NCI-H1436 treated with DMSO at 0.1 percent for 48 hours (cell line): Measurements from ENCODE around the gene SEMA3A.

Source experiments
- DNase-seq: peaks from one replicate; lab custom pipeline; 2025; lab: John Stamatoyannopoulos, UW

The SEMA3A gene

DNA sequence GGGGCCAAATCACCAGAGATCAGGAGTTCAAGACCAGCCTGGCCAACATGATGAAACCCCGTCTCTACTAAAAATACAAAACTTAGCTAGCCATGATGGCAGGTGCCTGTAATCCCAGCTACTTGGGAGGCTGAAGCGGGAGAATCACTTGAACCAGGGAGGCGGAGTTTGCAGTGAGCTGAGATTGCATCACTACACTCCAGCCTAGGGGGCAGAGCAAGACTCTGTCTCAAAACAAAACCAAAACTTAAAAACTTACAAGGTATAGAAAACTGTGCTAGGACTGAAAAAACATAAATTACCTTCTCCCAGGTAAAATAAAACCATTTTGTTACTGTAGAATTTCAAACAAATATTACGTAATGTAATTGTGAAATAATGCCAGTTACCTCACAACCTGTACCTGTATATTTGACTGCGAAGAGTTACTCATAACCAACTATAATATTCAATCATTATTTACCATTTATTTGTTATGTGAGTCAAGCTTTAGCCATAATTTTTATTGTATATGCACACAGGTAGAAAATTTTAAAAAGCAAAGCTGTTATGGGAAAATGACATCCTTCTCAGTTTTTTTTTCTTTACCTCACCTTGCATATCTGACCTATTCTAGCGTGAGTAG is 180.9 kb downstream of the SEMA3A start:
- DNase-seq, result no peak

DNA sequence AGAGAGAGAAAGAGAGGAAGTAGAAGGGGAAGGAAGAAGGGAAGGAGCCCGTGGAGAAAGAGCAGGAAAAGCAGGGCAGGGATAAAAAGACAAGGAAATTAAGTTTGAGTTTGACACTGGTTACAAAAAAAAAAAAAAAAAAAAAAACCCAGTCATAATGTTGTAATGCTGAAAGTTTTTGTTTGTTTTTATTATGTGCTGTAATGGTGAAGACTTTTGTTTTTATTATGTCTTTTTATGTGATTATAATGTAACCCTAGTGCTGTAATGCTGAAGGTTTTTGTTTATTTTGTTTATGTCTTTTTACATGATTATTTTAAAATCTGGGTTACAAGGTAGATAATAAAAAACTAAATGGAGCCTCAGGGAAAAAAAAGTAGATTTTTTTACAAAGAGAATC is 184.8 kb downstream of the SEMA3A start:
- DNase-seq, result no peak

DNA sequence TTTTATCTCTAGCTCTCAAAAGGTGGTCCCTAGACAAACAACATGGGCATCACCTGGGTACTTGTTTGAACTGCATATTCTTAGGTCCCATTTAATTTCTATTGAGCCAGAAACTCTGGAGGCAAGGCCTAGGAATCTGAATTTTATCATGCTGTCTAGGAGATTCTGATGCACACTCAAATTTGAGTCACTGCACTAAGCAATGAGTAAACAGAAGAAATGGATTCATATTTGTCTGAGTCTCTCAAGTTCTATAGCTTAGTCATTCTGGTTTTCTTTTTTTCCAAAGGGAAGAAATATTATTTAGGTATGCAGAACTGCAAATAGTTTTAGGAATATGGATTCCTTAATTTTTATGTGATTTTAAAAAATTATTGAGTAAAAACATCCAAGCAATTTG is 185.5 kb downstream of the SEMA3A start:
- no peak for DNase-seq

DNA sequence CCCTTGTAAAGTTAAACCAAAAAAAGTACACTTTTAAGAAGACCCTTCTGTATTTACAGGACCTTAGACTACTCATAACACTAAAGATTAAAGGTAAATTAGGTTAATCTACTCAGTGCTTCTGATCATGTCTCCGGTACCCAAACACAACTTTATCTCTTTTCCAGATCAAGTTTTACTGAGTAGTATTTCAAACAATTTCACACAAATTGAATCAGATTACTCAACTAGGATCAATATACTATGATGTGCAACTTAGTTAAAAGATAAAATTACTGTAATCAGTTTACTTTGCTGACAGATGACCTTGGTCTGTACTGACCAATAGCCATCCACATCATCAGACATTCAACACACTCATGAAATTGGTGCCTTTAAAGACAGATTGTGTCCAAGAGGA is 191.4 kb downstream of the SEMA3A start:
- DNase-seq, result no peak

DNA sequence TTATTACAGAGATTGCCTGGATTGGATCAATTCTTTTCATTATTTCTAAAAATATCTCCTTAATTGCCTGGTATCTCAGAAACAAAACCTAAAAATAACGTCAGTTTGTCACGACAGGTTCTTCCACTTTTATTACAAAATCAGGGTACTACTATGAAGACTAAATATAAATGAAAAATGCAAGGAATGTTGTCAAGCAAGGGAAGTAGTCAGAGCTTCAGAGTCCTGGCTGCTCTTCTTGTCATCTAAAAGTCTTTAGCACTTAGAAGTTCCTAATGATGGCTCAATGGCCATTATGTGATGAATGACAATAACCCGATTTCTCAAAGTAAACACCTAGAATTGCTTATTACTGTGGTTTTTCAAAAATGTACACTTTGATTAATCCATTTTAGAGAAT is 192.2 kb downstream of the SEMA3A start:
- no peak for DNase-seq

DNA sequence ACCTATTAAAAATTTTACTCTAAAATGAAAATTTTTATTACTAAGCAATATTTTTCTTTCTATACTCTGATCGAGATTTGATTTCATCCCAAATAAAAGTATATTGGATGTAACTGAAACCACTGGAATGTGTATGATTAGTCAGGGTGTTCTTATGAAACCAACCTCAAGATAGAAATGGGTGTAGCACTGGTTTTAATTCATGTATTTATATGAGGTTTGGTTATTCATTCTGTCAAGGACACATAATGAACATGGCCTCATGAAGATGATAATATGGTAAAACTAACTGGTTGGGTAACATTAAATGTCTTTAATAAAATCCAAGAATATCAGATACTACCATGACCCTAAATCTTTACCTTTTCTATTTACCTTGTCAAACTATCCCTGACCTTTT is 197.7 kb downstream of the SEMA3A start:
- DNase-seq, result no peak

DNA sequence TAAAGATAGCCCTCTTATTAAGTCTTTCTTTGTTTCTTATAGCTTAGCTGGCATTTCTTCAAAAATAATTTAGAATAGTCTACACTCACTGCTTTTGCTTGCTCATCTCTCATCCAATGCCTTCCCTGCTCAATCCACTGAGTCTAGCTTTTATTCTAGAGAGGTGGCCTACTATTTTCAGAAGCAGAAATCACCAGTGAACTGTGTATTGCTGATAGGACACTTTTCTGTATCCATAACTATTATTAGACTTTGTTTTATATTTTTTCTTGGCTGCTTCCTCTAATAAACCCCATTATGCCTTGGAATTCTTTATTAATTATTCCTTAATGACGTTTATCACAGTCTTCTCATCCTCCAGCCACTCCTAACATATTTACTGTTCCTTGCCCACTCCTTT is 206.8 kb downstream of the SEMA3A start:
- no peak for DNase-seq

DNA sequence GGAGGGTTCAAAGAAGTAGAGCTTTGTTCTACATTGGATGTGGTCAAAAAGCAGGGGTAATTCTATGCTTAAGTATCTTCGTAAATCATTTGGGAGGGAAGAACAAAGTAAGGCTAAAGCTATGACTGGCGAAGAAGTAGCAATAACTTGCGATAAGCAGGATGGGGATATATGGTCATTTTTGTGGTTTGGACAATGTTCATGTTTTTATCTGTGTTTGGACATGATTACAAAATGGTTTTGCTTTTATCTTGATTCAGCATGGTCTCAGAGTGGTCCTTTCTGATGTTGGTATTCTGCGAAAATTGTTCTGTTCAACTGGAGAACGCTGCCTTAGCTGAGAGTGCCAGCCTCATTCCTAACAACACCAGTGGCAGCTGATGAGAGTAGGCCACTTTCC is 208.8 kb downstream of the SEMA3A start:
- no peak for DNase-seq

DNA sequence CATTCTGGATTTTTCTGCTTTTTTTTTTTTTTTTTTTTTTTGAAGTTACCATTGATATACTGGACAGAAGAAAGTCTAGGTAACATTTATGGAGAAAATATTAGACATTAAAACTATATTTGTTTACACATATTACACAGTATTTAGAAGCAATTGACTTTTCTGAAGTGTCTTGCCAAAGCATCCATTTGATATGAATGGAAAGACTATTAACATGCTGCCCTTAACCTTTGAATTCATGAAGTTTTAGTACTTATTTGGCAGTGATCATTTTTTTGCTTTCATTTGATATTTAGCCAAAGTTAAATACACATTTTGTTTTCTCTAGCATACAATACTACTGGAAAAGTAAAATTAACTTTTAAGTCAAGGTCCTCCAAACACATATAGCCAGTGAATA is 210.0 kb downstream of the SEMA3A start:
- DNase-seq, result no peak

DNA sequence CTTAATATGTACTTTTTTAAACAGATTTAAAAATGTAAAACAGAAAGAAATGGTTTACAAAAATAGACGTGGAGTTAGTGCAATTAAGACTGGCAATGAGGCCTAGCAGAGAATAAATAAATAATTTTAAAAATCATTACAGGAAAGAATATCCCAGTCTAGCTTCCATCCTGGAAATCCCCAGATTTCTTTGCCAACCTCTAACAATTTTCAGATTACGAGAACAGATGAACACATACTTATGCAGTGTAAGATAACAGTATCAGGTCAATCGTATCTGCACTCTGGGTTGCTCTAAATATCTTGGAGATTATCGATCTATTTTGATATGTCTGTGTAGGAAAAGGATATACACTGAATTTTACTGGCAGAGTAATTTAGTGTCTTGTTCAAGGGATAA is 210.5 kb downstream of the SEMA3A start:
- no peak for DNase-seq

DNA sequence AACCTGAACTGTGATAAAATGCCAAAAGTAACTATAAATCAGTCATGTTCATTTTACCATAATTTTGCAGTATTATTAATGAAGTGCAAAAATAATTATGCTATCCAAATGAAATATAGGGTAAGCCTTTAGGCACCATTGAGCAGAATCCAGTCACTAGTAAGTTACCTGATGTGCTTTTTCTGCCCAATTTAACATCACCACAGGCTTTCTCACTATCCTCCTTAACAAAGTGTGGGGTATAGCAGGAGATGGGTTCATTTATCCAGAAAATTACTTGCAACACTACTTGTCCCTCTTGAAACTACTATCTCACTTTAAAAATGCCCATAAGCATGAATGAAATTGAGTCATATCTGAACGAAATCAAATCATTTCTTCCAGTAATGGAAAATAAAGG is 211.0 kb downstream of the SEMA3A start:
- no peak for DNase-seq

DNA sequence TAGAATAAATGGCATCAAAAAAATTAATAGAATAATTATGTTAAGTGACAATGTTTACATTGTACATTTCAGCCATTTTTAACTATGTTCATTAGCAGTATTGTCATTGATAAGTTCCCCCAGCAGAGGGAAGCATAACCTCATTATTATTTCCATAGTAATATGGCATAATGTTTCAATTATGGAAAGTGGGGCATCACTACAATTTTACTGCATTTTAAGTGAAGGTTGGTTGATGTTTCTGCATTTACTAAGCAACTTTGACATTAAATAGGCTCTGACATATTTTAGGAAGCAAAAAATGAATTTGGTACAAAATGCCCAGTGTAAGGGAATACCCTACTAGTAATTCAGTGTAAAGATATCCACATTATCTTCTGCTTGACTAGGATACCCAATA is 218.3 kb downstream of the SEMA3A start:
- no peak for DNase-seq

DNA sequence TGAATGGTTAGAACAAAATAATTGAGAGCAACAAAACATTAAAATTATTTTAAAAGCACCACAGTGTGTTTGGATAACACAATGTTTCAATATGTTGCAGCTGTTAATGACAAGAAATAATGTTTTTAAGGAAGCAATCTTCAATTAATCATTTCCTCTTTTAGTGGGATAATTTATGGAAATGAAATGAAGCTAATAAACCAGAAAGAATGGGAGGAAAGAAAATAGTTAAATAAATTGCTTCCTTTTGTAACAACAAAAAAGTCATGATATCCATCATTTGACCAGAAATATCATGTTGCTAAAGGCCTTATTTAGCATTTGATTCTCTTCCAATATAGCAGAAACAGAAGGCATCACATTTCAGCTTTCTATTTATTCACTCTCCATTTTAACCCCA is 224.5 kb downstream of the SEMA3A start:
- DNase-seq, result no peak

DNA sequence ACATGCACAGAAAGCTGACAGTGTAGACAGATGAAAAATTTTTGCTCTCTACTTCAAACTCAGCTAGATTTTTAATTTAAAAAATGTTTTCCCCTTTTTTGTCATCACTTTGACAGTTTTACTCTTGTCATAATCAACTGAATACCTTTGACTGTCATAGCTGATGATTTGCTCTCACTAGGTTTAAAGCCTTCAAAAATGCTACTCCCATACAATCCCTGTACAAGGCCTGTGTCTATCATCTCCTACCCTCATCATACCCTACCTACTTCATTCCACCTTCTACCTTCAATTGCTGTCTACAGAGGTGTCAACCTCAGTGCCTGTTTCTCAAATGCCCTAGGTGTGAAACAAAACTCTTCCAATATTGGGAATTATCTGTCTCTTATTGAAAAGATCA is 230.3 kb downstream of the SEMA3A start:
- DNase-seq, result no peak

DNA sequence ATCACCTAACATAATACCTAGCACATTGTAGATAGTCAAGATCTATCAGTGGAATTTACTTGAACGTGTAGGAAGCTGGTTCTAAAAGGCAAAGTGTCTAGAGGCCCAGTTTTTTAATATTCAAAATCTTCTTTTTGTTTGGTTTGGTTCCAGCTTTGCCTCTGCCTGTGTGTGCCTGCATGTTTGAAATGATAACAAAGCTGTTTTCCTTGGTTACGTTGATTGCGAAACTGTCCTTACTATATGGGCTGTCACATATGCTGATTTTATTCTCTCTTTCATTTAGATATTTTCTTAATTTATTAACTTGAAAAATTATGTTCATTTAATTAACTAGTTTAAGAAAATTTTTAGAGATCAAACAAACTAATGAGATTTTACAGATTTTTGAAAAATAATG is 237.3 kb downstream of the SEMA3A start:
- no peak for DNase-seq

DNA sequence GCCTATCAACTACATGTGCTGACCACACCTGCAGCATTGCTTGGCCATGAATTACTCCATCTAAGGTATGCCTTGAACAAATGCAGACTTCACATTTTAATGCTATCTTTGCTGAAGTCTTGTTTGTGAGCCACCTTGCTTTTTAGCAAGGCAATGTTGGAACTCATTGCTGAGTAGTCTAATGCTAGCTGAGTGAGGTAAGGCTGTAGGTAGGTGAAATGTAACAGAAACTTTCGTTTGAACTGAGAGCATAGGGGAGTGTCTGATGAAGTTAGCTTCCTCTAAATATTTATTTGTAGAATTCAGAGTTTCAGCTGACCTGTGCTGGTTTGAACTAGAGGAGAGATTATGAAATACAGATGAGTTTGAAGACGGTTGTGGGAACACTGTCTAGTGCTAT is 238.5 kb downstream of the SEMA3A start:
- DNase-seq, result no peak

DNA sequence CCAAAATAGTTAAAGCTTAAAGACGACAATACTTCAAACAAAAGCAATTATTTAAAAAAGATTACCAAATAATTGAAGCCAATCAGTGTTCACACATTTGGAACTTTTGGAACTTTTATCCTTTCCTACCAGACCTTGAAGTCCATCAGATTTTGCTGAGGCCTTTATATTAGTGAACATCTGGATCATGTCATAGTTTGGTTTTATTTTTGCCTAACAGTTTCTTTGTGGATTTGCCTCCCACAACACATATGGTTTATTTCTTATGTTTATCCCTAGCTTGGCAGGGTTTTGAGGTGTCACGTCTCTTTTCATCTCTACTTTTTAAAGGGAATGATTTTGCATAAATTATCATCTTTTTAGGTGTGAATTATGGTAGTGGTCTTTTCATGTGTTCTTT is 242.4 kb downstream of the SEMA3A start:
- DNase-seq, result no peak

DNA sequence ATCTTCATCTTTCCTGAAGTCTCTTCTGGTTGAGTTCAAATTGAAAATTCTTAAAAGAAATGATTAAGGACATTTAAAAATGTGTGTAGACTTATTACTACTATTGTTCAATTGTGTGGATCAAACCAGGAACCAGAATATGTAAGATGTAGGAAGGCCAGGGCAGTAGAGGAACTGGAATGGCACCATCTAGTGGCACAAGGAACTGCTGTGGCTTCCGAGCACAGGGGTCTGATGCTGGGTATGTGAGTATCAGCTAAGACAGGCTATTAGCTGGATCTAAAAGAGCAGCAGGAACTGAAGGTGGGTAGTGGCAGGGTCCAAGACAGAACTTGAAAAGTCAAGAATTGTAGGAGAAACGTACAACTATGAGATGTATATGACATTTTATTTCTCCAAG is 247.3 kb downstream of the SEMA3A start:
- no peak for DNase-seq

DNA sequence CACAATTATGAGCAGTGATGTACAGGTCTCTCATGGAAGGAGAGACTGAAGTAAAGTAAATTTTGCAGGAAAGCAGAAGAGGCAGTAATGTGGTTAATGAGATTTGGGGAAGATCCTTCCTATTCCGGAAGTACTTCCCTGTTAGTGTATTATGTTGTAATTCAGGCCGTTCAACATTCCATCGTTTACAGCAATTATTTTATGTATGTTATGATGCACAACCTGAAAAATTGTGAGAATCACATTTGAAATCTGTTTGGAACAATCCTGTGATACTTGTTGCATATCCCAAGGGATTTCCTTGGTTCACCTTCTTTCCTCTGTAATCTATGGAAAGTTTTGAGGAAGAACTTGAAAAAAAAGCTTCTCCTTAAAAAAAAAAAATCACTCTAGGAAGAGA is 247.8 kb downstream of the SEMA3A start:
- DNase-seq, result no peak

DNA sequence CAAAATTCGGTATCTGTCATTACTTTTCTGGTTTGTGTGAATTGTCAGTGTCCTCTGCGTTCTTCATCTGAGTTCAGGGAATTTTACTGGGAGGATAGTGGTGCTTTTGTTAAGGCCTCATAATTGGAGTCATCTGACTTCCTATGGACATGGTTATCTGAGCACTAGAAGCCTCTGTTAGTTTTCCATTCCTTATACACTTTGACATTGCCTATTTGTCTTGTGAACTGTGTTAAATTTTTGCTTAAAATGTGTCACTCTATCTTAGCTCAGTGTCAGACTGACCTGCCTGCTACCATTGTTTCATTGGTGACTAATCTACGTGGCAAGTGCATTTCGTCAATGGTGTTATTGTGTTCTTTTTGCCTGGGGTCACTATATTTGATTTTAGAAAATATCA is 253.3 kb downstream of the SEMA3A start:
- DNase-seq, result no peak

DNA sequence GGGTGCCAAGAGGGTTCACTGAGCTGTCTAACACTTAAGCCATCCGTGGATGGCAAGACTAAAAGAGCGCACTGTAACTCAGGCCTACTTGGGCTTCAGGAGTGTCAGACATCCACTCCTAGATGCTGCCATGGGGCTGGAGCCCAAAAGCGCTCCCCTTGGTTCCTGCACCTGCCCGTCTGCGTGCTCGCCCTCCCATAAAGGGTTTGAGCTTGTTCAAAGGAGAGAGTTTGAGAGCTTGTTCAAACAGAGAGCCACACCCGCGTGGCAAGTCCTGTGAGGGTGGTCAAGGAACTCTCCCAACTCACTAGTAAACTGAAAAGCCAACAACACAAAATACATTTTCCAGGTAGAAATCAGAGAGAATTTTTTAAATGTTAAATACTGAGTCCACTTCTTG is 256.7 kb downstream of the SEMA3A start:
- DNase-seq, result no peak

DNA sequence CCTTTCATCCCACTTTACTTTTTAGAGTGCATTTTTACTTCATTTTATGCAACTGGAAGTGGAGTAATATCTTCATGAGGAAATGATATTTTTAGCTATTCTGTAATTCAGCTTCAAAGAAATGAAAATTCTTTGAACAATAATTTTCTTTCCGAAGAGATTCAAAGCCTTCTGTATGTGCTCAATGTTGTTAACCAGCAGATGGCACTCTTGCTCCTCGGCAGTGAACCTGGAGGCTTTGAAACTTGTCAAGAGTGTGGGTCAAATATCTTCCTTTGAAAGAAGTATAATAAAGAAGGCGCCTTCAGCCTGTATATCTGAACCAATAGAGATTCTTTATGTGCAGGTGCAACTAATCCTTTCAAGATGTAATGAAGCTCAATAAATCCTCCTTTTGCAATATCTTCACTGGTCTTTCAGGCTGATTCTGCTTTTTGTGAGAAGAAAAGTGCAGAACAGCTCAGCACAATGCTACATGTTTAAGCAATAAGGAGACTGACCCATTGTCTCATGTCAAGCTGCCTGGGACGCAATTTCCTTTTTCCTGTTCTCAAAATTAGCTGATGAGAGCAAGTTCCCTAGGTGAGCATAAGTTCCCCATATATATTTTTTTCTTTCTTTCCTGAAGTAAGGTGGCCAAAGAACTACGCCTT is 258.4 kb downstream of the SEMA3A start:
- peak; percentile 4 for DNase-seq

DNA sequence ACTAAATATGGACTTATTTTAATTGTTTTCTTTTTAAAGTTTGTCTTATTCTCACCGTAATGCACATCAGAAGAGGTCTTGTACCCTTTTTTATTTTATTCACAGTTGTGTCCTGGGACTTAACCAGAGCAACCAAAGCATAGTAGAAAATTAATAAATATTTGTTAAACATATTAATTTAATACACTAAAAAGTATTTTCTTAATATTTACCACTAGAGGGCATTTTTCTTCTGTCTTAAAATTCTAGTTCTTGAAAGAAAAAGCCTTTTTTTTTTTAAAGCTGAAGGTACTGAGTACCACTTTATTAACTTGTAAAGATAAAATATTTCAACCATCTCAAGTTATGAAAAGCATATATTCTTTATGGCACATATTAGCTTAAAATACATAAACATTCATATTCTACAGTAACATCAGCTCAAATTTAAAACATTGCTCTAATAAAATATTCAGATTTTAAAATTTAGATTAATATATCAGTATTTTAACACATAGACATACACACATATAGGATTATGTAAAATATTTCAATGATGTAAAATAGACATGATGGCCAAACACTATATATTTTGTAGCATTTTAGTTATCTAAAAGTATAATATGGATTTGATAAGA is 260.4 kb downstream of the SEMA3A start:
- DNase-seq, result no peak

DNA sequence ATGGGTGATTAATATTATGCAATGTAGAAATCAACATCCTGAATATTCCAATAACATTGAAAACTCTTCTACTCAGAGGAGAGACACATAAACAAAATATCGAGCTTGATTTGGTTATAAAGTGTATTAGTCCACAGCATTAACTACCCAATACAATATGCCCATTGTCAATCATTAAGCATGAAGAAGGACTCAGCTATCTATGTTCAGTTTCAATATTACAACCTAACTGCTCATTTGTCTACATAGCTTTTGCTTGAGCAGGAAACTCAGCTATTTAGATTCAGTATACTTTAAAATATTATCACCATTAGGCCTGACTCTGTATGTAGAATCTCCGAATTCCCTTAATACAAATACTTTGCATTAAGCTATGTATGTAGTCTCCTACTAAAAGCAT is 262.6 kb downstream of the SEMA3A start:
- DNase-seq, result no peak
